H1 (cell line): ENCODE results near the gene RAB9B. TPM values are rescaled to one million over a fixed set of nuclear protein-coding genes. Genes with fewer than 3 reads are reported as not detected.

Experiments used
- CTCF ChIA-PET: fragments of 300-600 bp; sonication (Branson Sonifier 250); formaldehyde crosslinking; loops from one replicate; lab custom pipeline; 2021; ENCODE audit not compliant: partially characterized antibody; lab: Charles Lee
- POLR2A ChIA-PET: fragments of 300-600 bp; sonication (Branson Sonifier 250); formaldehyde crosslinking; loops from one replicate; lab custom pipeline; 2021; ENCODE audit warnings: inconsistent platforms; ENCODE audit not compliant: partially characterized antibody; lab: Charles Lee
- DNase-seq, 2 experiments: peaks; one replicate each; pipeline versions ENCODE4 v3.0.0 to v3.0.0-alpha.2; 2010 to 2022; ENCODE audit warnings: low spot score in 2 of 2, low read depth in 1 of 2, mixed read lengths in 1 of 2
- FAIRE-seq: peaks from 2 replicates; lab custom pipeline; 2011; peaks lifted over from hg19 to GRCh38; lab: Jason Lieb, UNC
- H2AFZ ChIP-seq: 2 replicates; pipeline ENCODE4 v1.8.1; 2012; ENCODE audit warnings: low read length, inconsistent platforms
- H2AK5ac ChIP-seq: 2 replicates; pipeline ENCODE4 v1.6.1; 2013; ENCODE audit warnings: low read depth, low read length
- H2BK120ac ChIP-seq: replicated peaks from 2 replicates; pipeline ENCODE3; 2013; ENCODE audit warnings: low read depth, low read length, inconsistent platforms
- H2BK12ac ChIP-seq: 2 replicates; pipeline ENCODE4 v1.6.1; 2013; ENCODE audit warnings: low read depth, low read length
- H2BK15ac ChIP-seq: 2 replicates; pipeline ENCODE4 v1.6.1; 2013; ENCODE audit warnings: low read length
- H2BK20ac ChIP-seq: 2 replicates; pipeline ENCODE4 v1.6.1; 2013; ENCODE audit warnings: low read length
- H2BK5ac ChIP-seq: 2 replicates; pipeline ENCODE4 v1.6.1; 2013; ENCODE audit warnings: low read depth, low read length
- H3K14ac ChIP-seq: 2 replicates; pipeline ENCODE4 v1.6.1; 2013; ENCODE audit warnings: inconsistent platforms; ENCODE audit not compliant: insufficient read length
- H3K18ac ChIP-seq: 2 replicates; pipeline ENCODE4 v1.6.1; 2013; ENCODE audit warnings: low read length; ENCODE audit errors: extremely low read depth
- H3K23ac ChIP-seq: 2 replicates; pipeline ENCODE4 v1.6.1; 2013; ENCODE audit warnings: inconsistent platforms; ENCODE audit not compliant: insufficient read length
- H3K23me2 ChIP-seq: 2 replicates; pipeline ENCODE4 v1.6.1; 2013; ENCODE audit warnings: low read depth, low read length
- H3K27ac ChIP-seq: 2 replicates; pipeline ENCODE4 v1.6.1; 2011; ENCODE audit warnings: low read depth, low read length, inconsistent platforms
- H3K27me3 ChIP-seq, 4 experiments: replicated peaks in 1 of 4; 1 replicate in 1 of 4; 2 replicates in 3 of 4; pipeline versions ENCODE4 v1.6.1 to v1.8.1; 2011 to 2013; ENCODE audit warnings: low read length in 3 of 4, mild to moderate bottlenecking in 3 of 4, inconsistent platforms in 2 of 4, mixed read lengths in 2 of 4, moderate library complexity in 1 of 4; ENCODE audit not compliant: control insufficient read depth in 3 of 4, insufficient read depth in 3 of 4; ENCODE audit errors: extremely low read depth in 1 of 4
- H3K36me3 ChIP-seq, 4 experiments: 2 replicates each; pipeline versions ENCODE4 v1.6.1 to v1.8.1; 2011 to 2013; ENCODE audit warnings: mild to moderate bottlenecking in 4 of 4, low read length in 3 of 4, moderate library complexity in 2 of 4, control low read depth in 1 of 4, inconsistent platforms in 1 of 4; ENCODE audit not compliant: insufficient read depth in 4 of 4, control insufficient read depth in 2 of 4
- H3K4ac ChIP-seq: replicated peaks from 2 replicates; pipeline ENCODE3; 2013; ENCODE audit warnings: low read length, low read depth, mixed read lengths, inconsistent platforms; ENCODE audit not compliant: insufficient read length
- H3K4me1 ChIP-seq, 4 experiments: replicated peaks in 1 of 4; 1 replicate in 1 of 4; 2 replicates in 3 of 4; pipeline versions ENCODE4 v1.6.1 to v1.8.1; 2011 to 2013; ENCODE audit warnings: low read length in 3 of 4, inconsistent platforms in 2 of 4, mixed read lengths in 1 of 4; ENCODE audit not compliant: insufficient read depth in 4 of 4, control insufficient read depth in 3 of 4
- H3K4me2 ChIP-seq, 2 experiments: 2 replicates each; pipeline versions ENCODE4 v1.6.1 to v1.8.1; 2011 to 2013; ENCODE audit warnings: low read depth in 2 of 2, low read length in 2 of 2, control low read depth in 1 of 2, inconsistent platforms in 1 of 2, mild to moderate bottlenecking in 1 of 2; ENCODE audit not compliant: insufficient read depth in 1 of 2
- H3K4me3 ChIP-seq, 4 experiments: fragments of 200-600, 300-600 bp in 1 of 4; sonication (generic), shearing (Covaris generic), sonication (Bioruptor Twin) in 1 of 4; 2 replicates each; pipeline versions ENCODE4 v1.5.1 to v1.8.1; 2011 to 2016; ENCODE audit warnings: low read length in 4 of 4, low read depth in 3 of 4, control low read depth in 2 of 4, inconsistent platforms in 2 of 4, mild to moderate bottlenecking in 2 of 4, mixed read lengths in 1 of 4, moderate library complexity in 1 of 4; ENCODE audit not compliant: insufficient read depth in 2 of 4; ENCODE audit errors: extremely low read depth in 1 of 4
- H3K56ac ChIP-seq: replicated peaks from 2 replicates; pipeline ENCODE3; 2013; ENCODE audit warnings: low read depth, mild to moderate bottlenecking, mixed read lengths, low read length, inconsistent platforms; ENCODE audit not compliant: insufficient read length
- H3K79me1 ChIP-seq: 2 replicates; pipeline ENCODE4 v1.6.1; 2013; ENCODE audit warnings: low read depth, low read length, control low read depth
- H3K79me2 ChIP-seq, 2 experiments: 2 replicates each; pipeline versions ENCODE4 v1.6.1 to v1.8.1; 2012 to 2013; ENCODE audit warnings: low read length in 2 of 2, mild to moderate bottlenecking in 2 of 2, inconsistent platforms in 1 of 2; ENCODE audit not compliant: insufficient read depth in 2 of 2, control insufficient read depth in 1 of 2
- H3K9ac ChIP-seq, 4 experiments: replicated peaks in 1 of 4; 1 replicate in 1 of 4; 2 replicates in 3 of 4; pipeline versions ENCODE4 v1.6.1 to v1.8.1; 2011 to 2013; ENCODE audit warnings: low read depth in 3 of 4, low read length in 3 of 4, control low read depth in 2 of 4, mild to moderate bottlenecking in 2 of 4, moderate library complexity in 2 of 4, inconsistent platforms in 1 of 4; ENCODE audit errors: extremely low read depth in 1 of 4
- H3K9me3 ChIP-seq, 2 experiments: 2 replicates each; pipeline versions ENCODE4 v1.6.1 to v1.8.1; 2012 to 2013; ENCODE audit warnings: mild to moderate bottlenecking in 2 of 2, moderate library complexity in 2 of 2, control low read depth in 1 of 2, inconsistent platforms in 1 of 2, low read depth in 1 of 2, low read length in 1 of 2, mixed read lengths in 1 of 2; ENCODE audit not compliant: insufficient read depth in 2 of 2
- H4K20me1 ChIP-seq, 2 experiments: replicated peaks in 1 of 2; 2 replicates each; pipeline versions ENCODE3 to v1.8.1; 2011 to 2013; ENCODE audit warnings: inconsistent platforms in 2 of 2, low read length in 2 of 2, mild to moderate bottlenecking in 1 of 2; ENCODE audit not compliant: insufficient read depth in 2 of 2, control insufficient read depth in 1 of 2
- H4K5ac ChIP-seq: 2 replicates; pipeline ENCODE4 v1.6.1; 2013; ENCODE audit warnings: low read length, low read depth, mixed read lengths, inconsistent platforms; ENCODE audit not compliant: insufficient read length
- H4K8ac ChIP-seq: 2 replicates; pipeline ENCODE4 v1.8.0; 2013; ENCODE audit warnings: mild to moderate bottlenecking, moderate library complexity, low read length, inconsistent platforms; ENCODE audit not compliant: insufficient read depth; ENCODE audit errors: extremely low read depth
- H4K91ac ChIP-seq: replicated peaks from 2 replicates; pipeline ENCODE3; 2013; ENCODE audit warnings: low read length, mixed read lengths, inconsistent platforms; ENCODE audit not compliant: insufficient read length
- CBX8 ChIP-seq: fragments of 300-800, 300-1000 bp; sonication (generic); IDR thresholded peaks from 2 replicates; pipeline ENCODE4 v1.7.1; 2016; ENCODE audit warnings: low read depth, low read length, borderline replicate concordance
- CEBPB ChIP-seq: IDR thresholded peaks from 2 replicates; pipeline ENCODE4 v1.6.1; 2012; ENCODE audit warnings: low read depth, low read length
- CHD1 ChIP-seq: IDR thresholded peaks from 2 replicates; pipeline ENCODE4 v1.6.1; 2012; ENCODE audit warnings: low read depth, low read length, improper control_type of control experiment
- EP300 ChIP-seq, 2 experiments: IDR thresholded peaks; 1 replicate in 1 of 2; 2 replicates in 1 of 2; pipeline ENCODE4 v1.6.1; 2011 to 2012; ENCODE audit warnings: low read depth in 2 of 2, low read length in 2 of 2, mild to moderate bottlenecking in 2 of 2, borderline replicate concordance in 1 of 2, inconsistent platforms in 1 of 2, moderate library complexity in 1 of 2
- EZH2 ChIP-seq: fragments of 200-600 bp; sonication (generic); IDR thresholded peaks from 2 replicates; pipeline ENCODE4 v1.7.1; 2012; ENCODE audit warnings: low read depth, mild to moderate bottlenecking, moderate library complexity, low read length, inconsistent platforms; ENCODE audit not compliant: severe bottlenecking
- GTF2F1 ChIP-seq: IDR thresholded peaks from 2 replicates; pipeline ENCODE4 v1.6.1; 2012; ENCODE audit warnings: low read depth, low read length, improper control_type of control experiment, borderline replicate concordance
- MAFK ChIP-seq: IDR thresholded peaks from 2 replicates; pipeline ENCODE4 v1.6.1; 2012; ENCODE audit warnings: low read depth, mild to moderate bottlenecking, improper control_type of control experiment, low read length
- TAF7 ChIP-seq: optimal IDR thresholded peaks from 2 replicates; pipeline ENCODE3; 2011; ENCODE audit warnings: low read depth, mild to moderate bottlenecking, inconsistent platforms, low read length, moderate library complexity, borderline replicate concordance
- USF2 ChIP-seq: IDR thresholded peaks from 2 replicates; pipeline ENCODE4 v1.6.1; 2011; ENCODE audit warnings: low read length, improper control_type of control experiment
- WGBS, 2 experiments: shearing (Covaris generic) in 1 of 2; methylation state at CpG; one replicate each; pipeline versions ENCODE4 v1.1.6 to v1.1.7; 2013 to 2015; ENCODE audit warnings: low lambda C conversion rate in 2 of 2, mixed read lengths in 2 of 2, inconsistent platforms in 1 of 2, low coverage in 1 of 2, missing lambda C conversion rate in 1 of 2; ENCODE audit not compliant: insufficient replicate concordance in 2 of 2, insufficient coverage in 1 of 2, insufficient read length in 1 of 2; ENCODE audit errors: extremely low coverage in 1 of 2, missing lambda C conversion rate in 1 of 2; 5-methylcytosine and 5-hydroxymethylcytosine counted together
- polyA plus RNA-seq, 7 experiments: library from polyadenylated mRNA; depleted of rRNA in 3 of 7; stranded (reverse) in 5 of 7; unstranded in 2 of 7; fragments of >200 nt in 5 of 7; fragments of 200-250 nt in 2 of 7; gene quantifications; 1 replicate in 5 of 7; 2 replicates in 1 of 7; 4 replicates in 1 of 7; pipeline versions ENCODE4 v1.2.1 to v1.2.3, GENCODE V29; 2011 to 2013; ENCODE audit warnings: missing spikeins in 2 of 7, mixed read lengths in 2 of 7
- total RNA-seq: library from RNA; stranded (reverse); fragmentation: NEBNext Ultra II Directional; extraction: Animal tissue kit (Norgen Biotek cat#: 25700); gene quantifications from 2 replicates; pipeline ENCODE4 v1.2.1, GENCODE V29; 2021
- TF ChIP-seq, protein P1 (sequence below): IDR thresholded peaks from 2 replicates; pipeline ENCODE4 v1.6.1; 2012; ENCODE audit warnings: inconsistent platforms

Gene RAB9B
- total and polyA plus RNA-seq, 2 of the 8 experiments (the other 6 are each of a cell fraction or from before 2014, with no cell fraction given) = 0.26 to 0.56 TPM

- Histone ChIP-seq H3K4ac (no peak overlapping the region), H3K36me3 (no peaks in the 10 kb centered on the region), H3K9me3 (no peaks in the 10 kb centered on the region), H3K79me1 (no peaks in the 10 kb centered on the region), H4K20me1 (no peaks in the 10 kb centered on the region), H3K23ac (no peak overlapping the region), H3K9ac (no peak overlapping the region), H2BK20ac (no peak overlapping the region), H4K91ac (no peak overlapping the region), H2AK5ac (no peak overlapping the region), H3K4me3 (no peak overlapping the region), H3K79me2 (no peaks in the 10 kb centered on the region), H3K4me2 (no peak overlapping the region), H2BK120ac (no peak overlapping the region), H2BK12ac (no peak overlapping the region), H2BK15ac (no peak overlapping the region), H2AFZ (no peak overlapping the region), H2BK5ac (no peak overlapping the region), H3K4me1 (no peaks in the 10 kb centered on the region), H3K27me3 (no peaks in the 10 kb centered on the region), H3K23me2 (no peaks in the 10 kb centered on the region), H3K18ac (no peak overlapping the region), H3K56ac (no peak overlapping the region), H3K14ac (no peak overlapping the region), H4K5ac (no peak overlapping the region), H3K27ac (no peak overlapping the region), H4K8ac (no peak overlapping the region)
- TF ChIP-seq EP300 (IDR thresholded peaks at IDR 0.05; ENCODE audit: borderline replicate concordance in 1 of 2, low read depth in 2 of 2, low read length in 2 of 2) (no peak), USF2 (no peak), CEBPB (no peak), CBX8 (no peak), MAFK (no peak), TAF7 (no peak), GTF2F1 (no peak), EZH2 (no peak), CHD1 (no peak)
- TF ChIP-seq, protein P1, sequence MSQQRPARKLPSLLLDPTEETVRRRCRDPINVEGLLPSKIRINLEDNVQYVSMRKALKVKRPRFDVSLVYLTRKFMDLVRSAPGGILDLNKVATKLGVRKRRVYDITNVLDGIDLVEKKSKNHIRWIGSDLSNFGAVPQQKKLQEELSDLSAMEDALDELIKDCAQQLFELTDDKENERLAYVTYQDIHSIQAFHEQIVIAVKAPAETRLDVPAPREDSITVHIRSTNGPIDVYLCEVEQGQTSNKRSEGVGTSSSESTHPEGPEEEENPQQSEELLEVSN = no peak
- ChIA-PET POLR2A (interaction anchor here (1.2 kb wide), 1 partner anchor 133 kb away, joined by 3 read pairs; no protein-coding TSS in a partner anchor), CTCF (interaction anchor here (0.9 to 2.0 kb wide), 4 partner anchors 9 to 285 kb away, joined by 3 to 8 read pairs (median 4); no protein-coding TSS in a partner anchor)
- FAIRE-seq = no peak
- 81% methylated on average over 7 of the region's 7 CpGs; no CpG with 5 or more reads in 1 of the 2 experiments for WGBS, 2 experiments
- no peak for DNase-seq
Observed at GRCh38 chrX:103818842-103819619, 13.0 kb downstream of the RAB9B start.
